A549 (cell line): ENCODE results near the gene ZNF213. TPM values are rescaled to one million over a fixed set of nuclear protein-coding genes. Genes with fewer than 3 reads are reported as not detected.

Experiments
- ATAC-seq, 2 experiments: fragments of 200-7000 bp in 1 of 2; fragments of >200 bp in 1 of 2; cut with Nextera tagmentation in 1 of 2; cut with Tn5 transposase in 1 of 2; 3 replicates each; pipeline versions ENCODE4 v1.8.0 to v1.9.1; 2018 to 2020; ENCODE audit warnings: mild to moderate bottlenecking in 1 of 2, moderate library complexity in 1 of 2
- CTCF ChIA-PET: fragments of 300-600 bp; sonication (Branson Sonifier 250); formaldehyde crosslinking; extraction: SDS; loops from one replicate; lab custom pipeline; 2021; ENCODE audit warnings: antibody characterized with exemption, inconsistent platforms; lab: Yijun Ruan, JAX
- POLR2A ChIA-PET: fragments of 350-600 bp; formaldehyde crosslinking; extraction: SDS; loops from one replicate; lab custom pipeline; 2021; ENCODE audit warnings: antibody characterized with exemption, inconsistent platforms; lab: Yijun Ruan, JAX
- DNase-seq, 2 experiments: peaks; one replicate each; pipeline versions ENCODE4 v3.0.0 to v3.0.0-alpha.2; 2011 to 2016; ENCODE audit warnings: low read depth in 1 of 2, low spot score in 1 of 2
- FAIRE-seq: peaks from 2 replicates; lab custom pipeline; 2011; peaks lifted over from hg19 to GRCh38; lab: Jason Lieb, UNC
- H3K27ac ChIP-seq, 2 experiments: fragments of >200 bp; sonication (Bioruptor Twin); formaldehyde crosslinking; 3 replicates each; pipeline ENCODE4 v1.5.1; 2016 to 2017
- H3K4me1 ChIP-seq: fragments of >200 bp; sonication (Bioruptor Twin); formaldehyde crosslinking; 3 replicates; pipeline ENCODE4 v1.6.1; 2016
- H3K4me2 ChIP-seq: fragments of >200 bp; sonication (Bioruptor Twin); formaldehyde crosslinking; 3 replicates; pipeline ENCODE4 v1.6.1; 2016
- H3K4me3 ChIP-seq: fragments of >200 bp; sonication (Bioruptor Twin); formaldehyde crosslinking; 3 replicates; pipeline ENCODE4 v1.5.1; 2016
- H3K9me3 ChIP-seq: fragments of >200 bp; sonication (Bioruptor Twin); formaldehyde crosslinking; 3 replicates; pipeline ENCODE4 v1.6.1; 2016
- CBX2 ChIP-seq: fragments of 200-600 bp; sonication (generic); IDR thresholded peaks from 2 replicates; pipeline ENCODE4 v1.6.1; 2016; ENCODE audit warnings: low read depth, mild to moderate bottlenecking, borderline replicate concordance
- FOSB ChIP-seq: fragments of 250-450 bp; sonication (Bioruptor Pico); IDR thresholded peaks from 2 replicates; pipeline ENCODE4 v1.5.0; 2020; ENCODE audit warnings: mild to moderate bottlenecking, moderate library complexity
- FOXS1 ChIP-seq: fragments of 250-450 bp; sonication (Bioruptor Pico); IDR thresholded peaks from 2 replicates; pipeline ENCODE4 v1.5.0; 2020; ENCODE audit warnings: mild to moderate bottlenecking, moderate library complexity
- MYC ChIP-seq: IDR thresholded peaks from 2 replicates; pipeline ENCODE4 v1.6.1; 2012; ENCODE audit warnings: mild to moderate bottlenecking, inconsistent platforms, low read length, improper control_type of control experiment, borderline replicate concordance
- RAD21 ChIP-seq, 2 experiments: fragments of >200 bp in 1 of 2; sonication (Bioruptor Twin) in 1 of 2; formaldehyde crosslinking in 1 of 2; IDR thresholded peaks in 1 of 2; conservative IDR thresholded peaks in 1 of 2; 2 replicates in 1 of 2; 3 replicates in 1 of 2; pipeline ENCODE4 v1.6.1; 2012 to 2018; ENCODE audit warnings: inconsistent platforms in 1 of 2
- ZNF302 ChIP-seq: fragments of 250-450 bp; sonication (Bioruptor Pico); IDR thresholded peaks from 2 replicates; pipeline ENCODE4 v1.9.0; 2021; ENCODE audit warnings: inconsistent platforms, mild to moderate bottlenecking, moderate library complexity
- WGBS: methylation state at CpG from one replicate; pipeline ENCODE4 v1.1.6; 2017; ENCODE audit errors: missing lambda C conversion rate; 5-methylcytosine and 5-hydroxymethylcytosine counted together
- polyA plus RNA-seq, 4 experiments: library from polyadenylated mRNA; depleted of rRNA in 3 of 4; stranded (reverse); fragments of >200 nt; fragmentation: RNase III in 1 of 4; extraction: RNeasy Plus Mini Kit Qiagen cat#74134 plus additional on column Dnase treatment in 1 of 4; gene quantifications; 2 replicates in 3 of 4; 3 replicates in 1 of 4; pipeline ENCODE4 v1.2.3, GENCODE V29; 2011 to 2017
- TF ChIP-seq, protein P1 (sequence below): IDR thresholded peaks from 2 replicates; pipeline ENCODE4 v1.6.1; 2012; ENCODE audit warnings: low read depth, borderline replicate concordance
- TF ChIP-seq, protein P2 (sequence below): IDR thresholded peaks from 2 replicates; pipeline ENCODE4 v1.6.1; 2012
- TF ChIP-seq, protein P3 (sequence below): fragments of 200-600 bp; sonication (generic); IDR thresholded peaks from 2 replicates; pipeline ENCODE4 v1.6.1; 2016; ENCODE audit warnings: antibody characterized with exemption, mild to moderate bottlenecking, moderate library complexity
- TF ChIP-seq, protein P4 (sequence below): fragments of >200 bp; sonication (Bioruptor Twin); formaldehyde crosslinking; IDR thresholded peaks from 3 replicates; pipeline ENCODE4 v1.5.1; 2016

ZNF213 gene
- polyA plus RNA-seq, 2 of the 4 experiments (the other 2 are of a cell fraction) = 0.72 to 6.1 TPM

DNA sequence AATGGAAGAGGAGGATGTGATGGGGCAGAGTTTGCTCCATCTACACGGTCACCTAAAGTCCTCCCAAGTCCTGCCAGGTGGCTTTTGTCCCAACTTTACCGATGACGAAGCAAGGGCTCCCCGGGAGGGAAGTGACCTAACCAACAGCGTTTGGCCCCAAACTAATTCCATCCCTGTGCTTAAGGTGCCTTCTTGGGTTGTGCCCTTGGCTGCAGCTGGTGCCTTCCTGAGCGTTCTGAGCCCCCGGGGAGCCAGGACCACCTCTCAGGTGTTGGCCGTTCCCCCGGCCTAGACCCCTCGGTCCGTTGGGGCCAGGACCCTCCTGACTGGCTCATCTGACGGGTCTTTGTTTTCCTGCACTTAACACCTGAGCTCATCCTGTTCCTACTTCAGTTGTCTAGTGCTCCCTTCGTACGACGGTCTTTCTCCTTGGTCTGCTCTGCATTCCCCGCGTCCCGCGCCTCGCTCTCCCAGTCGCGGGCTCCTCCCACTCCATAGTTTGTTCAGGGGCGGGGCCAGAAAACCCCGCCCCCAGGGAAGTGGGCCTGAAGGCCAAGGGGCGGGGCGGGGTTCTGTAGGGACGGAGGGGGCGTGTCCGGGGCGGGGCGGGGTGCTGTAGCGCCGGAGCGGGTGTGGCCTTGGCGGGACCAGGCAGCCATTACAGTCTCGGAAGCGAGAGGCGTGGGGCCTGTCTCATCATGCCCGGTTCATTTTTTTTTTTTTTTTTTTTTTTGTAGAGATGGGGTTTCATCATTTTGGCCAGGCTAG lies 34.9 kb upstream of the ZNF213 start:
- FAIRE-seq = no peak
- peak overlapping the region; percentile 69 to 78 for H3K27ac ChIP-seq
- ATAC-seq = peak; percentile 75 to 87
- no peaks in the 10 kb centered on the region for H3K9me3 ChIP-seq
- peak; percentile 80 to 92 for DNase-seq
- WGBS = 19% methylated on average over 39 of the region's 39 CpGs
- no peak for TF ChIP-seq FOSB (CRISPR knock-in tag)
- TF ChIP-seq, protein P1, sequence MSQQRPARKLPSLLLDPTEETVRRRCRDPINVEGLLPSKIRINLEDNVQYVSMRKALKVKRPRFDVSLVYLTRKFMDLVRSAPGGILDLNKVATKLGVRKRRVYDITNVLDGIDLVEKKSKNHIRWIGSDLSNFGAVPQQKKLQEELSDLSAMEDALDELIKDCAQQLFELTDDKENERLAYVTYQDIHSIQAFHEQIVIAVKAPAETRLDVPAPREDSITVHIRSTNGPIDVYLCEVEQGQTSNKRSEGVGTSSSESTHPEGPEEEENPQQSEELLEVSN = 0 out of 2 replicates have a peak, but pooled peaks have one; percentile 38
- TF ChIP-seq RAD21 (conservative IDR thresholded peaks at IDR 0.05 in 1 of 2, IDR thresholded peaks at IDR 0.05 in 1 of 2) = no peak
- TF ChIP-seq MYC = no peak
- no peak for TF ChIP-seq CBX2
- TF ChIP-seq, protein P2, sequence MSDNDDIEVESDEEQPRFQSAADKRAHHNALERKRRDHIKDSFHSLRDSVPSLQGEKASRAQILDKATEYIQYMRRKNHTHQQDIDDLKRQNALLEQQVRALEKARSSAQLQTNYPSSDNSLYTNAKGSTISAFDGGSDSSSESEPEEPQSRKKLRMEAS = peak; percentile 35; the same call in 1 of the 2 replicates
- H3K4me1 ChIP-seq = peaks cover 15% of the 10 kb centered on the region
- peak overlapping the region; percentile 52 for H3K4me2 ChIP-seq
- POLR2A ChIA-PET = no interaction called here
- H3K4me3 ChIP-seq = peak overlapping the region; percentile 34; the same call in 2 of the 3 replicates
- CTCF ChIA-PET = interaction anchor here (1.0 to 10.9 kb wide), 10 partner anchors 9 to 64 kb away, joined by 3 to 124 read pairs (median 5); partner anchors contain the start of gene IL32

DNA sequence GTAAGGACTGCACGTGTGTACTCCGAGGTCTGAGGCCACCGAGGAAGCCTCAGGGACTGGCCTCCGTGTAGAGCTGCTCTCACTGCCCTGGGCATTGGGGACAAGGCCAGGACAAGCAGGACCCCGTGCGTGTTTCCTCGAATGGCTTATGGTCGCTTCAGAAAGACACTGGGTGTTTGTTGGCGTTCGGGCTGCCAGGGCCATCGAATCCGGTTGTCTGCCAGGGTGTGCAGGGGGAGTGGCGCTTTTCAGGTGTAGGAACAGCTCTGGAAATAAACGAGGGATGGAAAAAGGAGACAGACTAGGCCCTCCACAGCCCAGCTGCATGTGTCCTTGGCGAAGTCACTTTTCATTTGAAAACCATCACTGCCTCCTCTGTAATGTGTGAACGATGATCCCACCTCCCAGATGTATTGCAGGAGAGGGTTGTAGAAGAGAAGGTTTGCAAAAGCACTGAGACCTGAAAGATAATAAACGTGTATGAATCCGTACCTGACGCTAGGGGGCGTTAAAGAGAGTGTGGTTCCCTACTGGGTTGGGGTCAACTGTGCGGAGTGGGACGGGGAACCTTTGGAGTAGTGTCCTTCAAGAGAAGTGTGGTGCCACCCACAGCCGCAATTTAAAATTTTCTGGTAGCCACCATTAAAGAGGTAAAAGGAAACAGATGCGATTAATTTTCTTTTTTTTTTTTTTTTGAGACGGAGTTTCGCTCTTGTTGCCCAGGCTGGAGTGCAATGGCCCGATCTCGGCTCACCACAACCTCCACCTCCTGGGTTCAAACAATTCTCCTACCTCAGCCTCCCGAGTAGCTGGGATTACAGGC lies 33.6 kb upstream of the ZNF213 start:
- Histone ChIP-seq H3K9me3 (no peaks in the 10 kb centered on the region), H3K4me2 (peak overlapping the region; percentile 52; the same call in 2 of the 3 replicates), H3K4me3 (no peak overlapping the region), H3K27ac (peak overlapping the region; percentile 69 to 78; a peak in 5 of 6 replicates), H3K4me1 (peaks cover 11% of the 10 kb centered on the region)
- FAIRE-seq (no peak), DNase-seq (peak; percentile 59 to 65), ATAC-seq (0 out of 6 replicates have a peak, but pooled peaks of 1 of the 2 experiments have one; percentile 15)
- TF ChIP-seq ZNF302 (no peak), FOXS1 (CRISPR knock-in tag) (no peak)
- TF ChIP-seq, protein P3, sequence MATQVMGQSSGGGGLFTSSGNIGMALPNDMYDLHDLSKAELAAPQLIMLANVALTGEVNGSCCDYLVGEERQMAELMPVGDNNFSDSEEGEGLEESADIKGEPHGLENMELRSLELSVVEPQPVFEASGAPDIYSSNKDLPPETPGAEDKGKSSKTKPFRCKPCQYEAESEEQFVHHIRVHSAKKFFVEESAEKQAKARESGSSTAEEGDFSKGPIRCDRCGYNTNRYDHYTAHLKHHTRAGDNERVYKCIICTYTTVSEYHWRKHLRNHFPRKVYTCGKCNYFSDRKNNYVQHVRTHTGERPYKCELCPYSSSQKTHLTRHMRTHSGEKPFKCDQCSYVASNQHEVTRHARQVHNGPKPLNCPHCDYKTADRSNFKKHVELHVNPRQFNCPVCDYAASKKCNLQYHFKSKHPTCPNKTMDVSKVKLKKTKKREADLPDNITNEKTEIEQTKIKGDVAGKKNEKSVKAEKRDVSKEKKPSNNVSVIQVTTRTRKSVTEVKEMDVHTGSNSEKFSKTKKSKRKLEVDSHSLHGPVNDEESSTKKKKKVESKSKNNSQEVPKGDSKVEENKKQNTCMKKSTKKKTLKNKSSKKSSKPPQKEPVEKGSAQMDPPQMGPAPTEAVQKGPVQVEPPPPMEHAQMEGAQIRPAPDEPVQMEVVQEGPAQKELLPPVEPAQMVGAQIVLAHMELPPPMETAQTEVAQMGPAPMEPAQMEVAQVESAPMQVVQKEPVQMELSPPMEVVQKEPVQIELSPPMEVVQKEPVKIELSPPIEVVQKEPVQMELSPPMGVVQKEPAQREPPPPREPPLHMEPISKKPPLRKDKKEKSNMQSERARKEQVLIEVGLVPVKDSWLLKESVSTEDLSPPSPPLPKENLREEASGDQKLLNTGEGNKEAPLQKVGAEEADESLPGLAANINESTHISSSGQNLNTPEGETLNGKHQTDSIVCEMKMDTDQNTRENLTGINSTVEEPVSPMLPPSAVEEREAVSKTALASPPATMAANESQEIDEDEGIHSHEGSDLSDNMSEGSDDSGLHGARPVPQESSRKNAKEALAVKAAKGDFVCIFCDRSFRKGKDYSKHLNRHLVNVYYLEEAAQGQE = no peak
- TF ChIP-seq, protein P4, sequence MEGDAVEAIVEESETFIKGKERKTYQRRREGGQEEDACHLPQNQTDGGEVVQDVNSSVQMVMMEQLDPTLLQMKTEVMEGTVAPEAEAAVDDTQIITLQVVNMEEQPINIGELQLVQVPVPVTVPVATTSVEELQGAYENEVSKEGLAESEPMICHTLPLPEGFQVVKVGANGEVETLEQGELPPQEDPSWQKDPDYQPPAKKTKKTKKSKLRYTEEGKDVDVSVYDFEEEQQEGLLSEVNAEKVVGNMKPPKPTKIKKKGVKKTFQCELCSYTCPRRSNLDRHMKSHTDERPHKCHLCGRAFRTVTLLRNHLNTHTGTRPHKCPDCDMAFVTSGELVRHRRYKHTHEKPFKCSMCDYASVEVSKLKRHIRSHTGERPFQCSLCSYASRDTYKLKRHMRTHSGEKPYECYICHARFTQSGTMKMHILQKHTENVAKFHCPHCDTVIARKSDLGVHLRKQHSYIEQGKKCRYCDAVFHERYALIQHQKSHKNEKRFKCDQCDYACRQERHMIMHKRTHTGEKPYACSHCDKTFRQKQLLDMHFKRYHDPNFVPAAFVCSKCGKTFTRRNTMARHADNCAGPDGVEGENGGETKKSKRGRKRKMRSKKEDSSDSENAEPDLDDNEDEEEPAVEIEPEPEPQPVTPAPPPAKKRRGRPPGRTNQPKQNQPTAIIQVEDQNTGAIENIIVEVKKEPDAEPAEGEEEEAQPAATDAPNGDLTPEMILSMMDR = peak; percentile 61
- ChIA-PET POLR2A (no interaction called here), CTCF (interaction anchor here (0.6 to 10.9 kb wide), 22 partner anchors 10 to 245 kb away, joined by 3 to 124 read pairs (median 4); partner anchors contain the start of genes IL32 and ZNF213)
- 59% methylated on average over 29 of the region's 29 CpGs for WGBS
